Measurements from ENCODE around the gene CLASP2.

CLASP2 gene

GRCh38 chr3:33544126-33544525, 173.9 kb downstream of the CLASP2 start:
- ATAC-seq, result no peak
- TF ChIP-seq BACH2 (CRISPR knock-in tag; IDR thresholded peaks at IDR 0.05; ENCODE audit: borderline replicate concordance) (no peak), OSR1 (CRISPR knock-in tag; IDR thresholded peaks at IDR 0.05) (no peak), ZFP3 (CRISPR knock-in tag; IDR thresholded peaks at IDR 0.05) (no peak)

DNA sequence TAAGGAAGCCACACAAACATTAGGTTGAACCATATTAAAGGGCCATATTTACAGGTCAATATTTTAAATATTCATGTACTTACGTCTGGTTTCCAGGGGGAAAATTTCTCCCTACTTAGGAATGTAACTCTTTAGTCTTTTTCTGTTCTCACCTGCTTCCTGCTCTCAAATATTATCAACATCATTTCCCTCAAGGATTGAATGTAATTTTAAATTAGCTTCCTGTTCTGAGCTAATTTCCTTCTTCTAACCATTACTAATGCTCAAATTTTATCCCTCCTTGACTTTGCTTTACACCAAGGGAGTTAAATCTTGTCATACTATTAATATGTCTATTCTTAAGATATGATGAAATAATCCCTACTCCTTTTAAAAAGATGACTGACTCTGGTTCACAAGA, 174.5 kb downstream of the CLASP2 start:
- no peak for ATAC-seq

DNA sequence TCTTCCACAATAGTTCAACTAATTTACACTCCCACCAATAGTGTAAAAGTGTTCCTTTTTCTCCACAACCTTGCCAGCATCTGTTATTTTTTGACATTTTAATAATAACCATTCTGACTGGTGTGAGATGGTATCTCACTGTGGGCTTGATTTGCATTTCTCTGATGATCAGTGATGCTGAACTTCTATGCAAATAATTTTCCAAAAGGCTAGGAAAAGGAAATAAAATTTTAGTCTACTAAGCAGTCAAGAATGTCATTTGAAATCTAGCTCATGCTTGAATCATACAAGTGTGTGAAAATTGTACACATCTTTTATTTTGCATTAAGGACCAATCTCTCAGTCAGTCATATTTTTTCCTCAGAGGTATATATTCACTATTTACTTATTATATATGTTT, 176.1 kb downstream of the CLASP2 start:
- no peak for ATAC-seq
- TF ChIP-seq SNAI2 (CRISPR knock-in tag; IDR thresholded peaks at IDR 0.05), result no peak

More for the DNA sequence above, 174.5 kb downstream of the CLASP2 start:
- TF ChIP-seq BACH2 (CRISPR knock-in tag; IDR thresholded peaks at IDR 0.05; ENCODE audit: borderline replicate concordance) (no peak), ISL1 (CRISPR knock-in tag; IDR thresholded peaks at IDR 0.05) (no peak), PPARA (CRISPR knock-in tag; IDR thresholded peaks at IDR 0.05; ENCODE audit: borderline replicate concordance) (no peak)
- TF ChIP-seq, protein P1, sequence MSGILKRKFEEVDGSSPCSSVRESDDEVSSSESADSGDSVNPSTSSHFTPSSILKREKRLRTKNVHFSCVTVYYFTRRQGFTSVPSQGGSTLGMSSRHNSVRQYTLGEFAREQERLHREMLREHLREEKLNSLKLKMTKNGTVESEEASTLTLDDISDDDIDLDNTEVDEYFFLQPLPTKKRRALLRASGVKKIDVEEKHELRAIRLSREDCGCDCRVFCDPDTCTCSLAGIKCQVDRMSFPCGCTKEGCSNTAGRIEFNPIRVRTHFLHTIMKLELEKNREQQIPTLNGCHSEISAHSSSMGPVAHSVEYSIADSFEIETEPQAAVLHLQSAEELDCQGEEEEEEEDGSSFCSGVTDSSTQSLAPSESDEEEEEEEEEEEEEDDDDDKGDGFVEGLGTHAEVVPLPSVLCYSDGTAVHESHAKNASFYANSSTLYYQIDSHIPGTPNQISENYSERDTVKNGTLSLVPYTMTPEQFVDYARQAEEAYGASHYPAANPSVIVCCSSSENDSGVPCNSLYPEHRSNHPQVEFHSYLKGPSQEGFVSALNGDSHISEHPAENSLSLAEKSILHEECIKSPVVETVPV (CRISPR knock-in tag; IDR thresholded peaks at IDR 0.05), result no peak

DNA sequence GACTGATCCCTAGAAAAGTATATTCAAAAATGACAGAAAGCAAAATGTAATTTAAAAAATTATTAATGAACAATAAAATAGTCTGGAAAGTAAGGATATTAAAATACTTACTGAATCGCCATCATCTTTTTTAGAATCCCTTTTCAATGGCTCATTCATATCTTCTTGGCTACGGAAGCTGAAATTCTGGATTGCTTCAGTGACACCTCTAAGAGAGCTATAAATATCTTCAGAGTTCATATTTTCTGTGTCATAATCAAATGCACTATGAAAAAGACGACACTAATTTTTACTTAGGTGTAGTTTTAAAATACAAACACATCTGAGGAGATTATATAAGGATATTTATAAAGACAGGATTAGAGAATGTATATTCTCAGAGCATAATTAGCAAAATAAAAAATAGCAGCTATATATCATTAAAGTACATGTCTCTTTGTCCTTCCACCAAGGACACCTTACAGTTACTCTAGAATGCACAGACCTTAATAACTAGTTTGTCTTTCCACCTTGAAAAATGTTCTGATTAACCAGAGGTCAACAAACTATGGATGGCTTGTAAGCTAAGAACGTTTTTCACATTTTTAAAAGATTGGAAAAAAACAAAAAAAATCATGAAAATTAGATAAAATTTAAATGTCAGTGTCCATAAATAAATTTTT, 179.2 kb downstream of the CLASP2 start:
- no peak for ATAC-seq
- TF ChIP-seq PPARA (CRISPR knock-in tag; IDR thresholded peaks at IDR 0.05; ENCODE audit: borderline replicate concordance) (no peak), SNAI2 (CRISPR knock-in tag; IDR thresholded peaks at IDR 0.05) (no peak), ISL1 (CRISPR knock-in tag; IDR thresholded peaks at IDR 0.05) (no peak), TOX (CRISPR knock-in tag; IDR thresholded peaks at IDR 0.05; ENCODE audit: borderline replicate concordance) (no peak), ARNTL (CRISPR knock-in tag; IDR thresholded peaks at IDR 0.05; ENCODE audit: borderline replicate concordance, low read depth) (no peak)
- TF ChIP-seq, protein P1 (CRISPR knock-in tag; IDR thresholded peaks at IDR 0.05), result no peak
- TF ChIP-seq, protein P2, sequence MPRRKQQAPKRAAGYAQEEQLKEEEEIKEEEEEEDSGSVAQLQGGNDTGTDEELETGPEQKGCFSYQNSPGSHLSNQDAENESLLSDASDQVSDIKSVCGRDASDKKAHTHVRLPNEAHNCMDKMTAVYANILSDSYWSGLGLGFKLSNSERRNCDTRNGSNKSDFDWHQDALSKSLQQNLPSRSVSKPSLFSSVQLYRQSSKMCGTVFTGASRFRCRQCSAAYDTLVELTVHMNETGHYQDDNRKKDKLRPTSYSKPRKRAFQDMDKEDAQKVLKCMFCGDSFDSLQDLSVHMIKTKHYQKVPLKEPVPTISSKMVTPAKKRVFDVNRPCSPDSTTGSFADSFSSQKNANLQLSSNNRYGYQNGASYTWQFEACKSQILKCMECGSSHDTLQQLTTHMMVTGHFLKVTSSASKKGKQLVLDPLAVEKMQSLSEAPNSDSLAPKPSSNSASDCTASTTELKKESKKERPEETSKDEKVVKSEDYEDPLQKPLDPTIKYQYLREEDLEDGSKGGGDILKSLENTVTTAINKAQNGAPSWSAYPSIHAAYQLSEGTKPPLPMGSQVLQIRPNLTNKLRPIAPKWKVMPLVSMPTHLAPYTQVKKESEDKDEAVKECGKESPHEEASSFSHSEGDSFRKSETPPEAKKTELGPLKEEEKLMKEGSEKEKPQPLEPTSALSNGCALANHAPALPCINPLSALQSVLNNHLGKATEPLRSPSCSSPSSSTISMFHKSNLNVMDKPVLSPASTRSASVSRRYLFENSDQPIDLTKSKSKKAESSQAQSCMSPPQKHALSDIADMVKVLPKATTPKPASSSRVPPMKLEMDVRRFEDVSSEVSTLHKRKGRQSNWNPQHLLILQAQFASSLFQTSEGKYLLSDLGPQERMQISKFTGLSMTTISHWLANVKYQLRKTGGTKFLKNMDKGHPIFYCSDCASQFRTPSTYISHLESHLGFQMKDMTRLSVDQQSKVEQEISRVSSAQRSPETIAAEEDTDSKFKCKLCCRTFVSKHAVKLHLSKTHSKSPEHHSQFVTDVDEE (CRISPR knock-in tag; IDR thresholded peaks at IDR 0.05), result no peak
- TF ChIP-seq, protein P3, sequence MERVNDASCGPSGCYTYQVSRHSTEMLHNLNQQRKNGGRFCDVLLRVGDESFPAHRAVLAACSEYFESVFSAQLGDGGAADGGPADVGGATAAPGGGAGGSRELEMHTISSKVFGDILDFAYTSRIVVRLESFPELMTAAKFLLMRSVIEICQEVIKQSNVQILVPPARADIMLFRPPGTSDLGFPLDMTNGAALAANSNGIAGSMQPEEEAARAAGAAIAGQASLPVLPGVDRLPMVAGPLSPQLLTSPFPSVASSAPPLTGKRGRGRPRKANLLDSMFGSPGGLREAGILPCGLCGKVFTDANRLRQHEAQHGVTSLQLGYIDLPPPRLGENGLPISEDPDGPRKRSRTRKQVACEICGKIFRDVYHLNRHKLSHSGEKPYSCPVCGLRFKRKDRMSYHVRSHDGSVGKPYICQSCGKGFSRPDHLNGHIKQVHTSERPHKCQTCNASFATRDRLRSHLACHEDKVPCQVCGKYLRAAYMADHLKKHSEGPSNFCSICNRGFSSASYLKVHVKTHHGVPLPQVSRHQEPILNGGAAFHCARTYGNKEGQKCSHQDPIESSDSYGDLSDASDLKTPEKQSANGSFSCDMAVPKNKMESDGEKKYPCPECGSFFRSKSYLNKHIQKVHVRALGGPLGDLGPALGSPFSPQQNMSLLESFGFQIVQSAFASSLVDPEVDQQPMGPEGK (CRISPR knock-in tag; IDR thresholded peaks at IDR 0.05; ENCODE audit: borderline replicate concordance), result no peak

DNA sequence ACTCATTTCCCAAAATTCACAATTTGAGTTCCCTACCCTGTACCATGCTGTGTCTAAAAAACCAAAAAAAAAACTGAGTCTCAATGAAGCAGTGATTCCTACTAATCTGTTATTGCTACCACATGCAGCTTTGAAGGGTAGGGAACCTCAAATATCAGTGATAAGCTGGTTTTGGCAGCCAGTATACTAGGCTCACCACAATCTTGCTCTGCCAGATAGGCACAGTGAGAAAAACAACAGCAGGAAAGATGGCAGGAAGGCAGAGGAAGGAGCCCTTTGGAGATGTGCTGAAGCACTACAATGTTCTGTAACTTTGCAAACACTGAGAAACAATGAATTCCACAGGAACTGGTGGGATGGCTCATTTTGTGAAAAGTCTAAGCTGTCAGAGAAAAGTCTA, 180.9 kb downstream of the CLASP2 start:
- TF ChIP-seq ARNTL (CRISPR knock-in tag; IDR thresholded peaks at IDR 0.05; ENCODE audit: borderline replicate concordance, low read depth) (no peak), ISL1 (CRISPR knock-in tag; IDR thresholded peaks at IDR 0.05) (no peak), PPARA (CRISPR knock-in tag; IDR thresholded peaks at IDR 0.05; ENCODE audit: borderline replicate concordance) (no peak), ZC3H10 (CRISPR knock-in tag; IDR thresholded peaks at IDR 0.05) (no peak), ZNF565 (CRISPR knock-in tag; conservative IDR thresholded peaks at IDR 0.05; ENCODE audit: low read depth) (no peak), TOX (CRISPR knock-in tag; IDR thresholded peaks at IDR 0.05; ENCODE audit: borderline replicate concordance) (no peak), ZFP30 (CRISPR knock-in tag; IDR thresholded peaks at IDR 0.05) (no peak), BACH2 (CRISPR knock-in tag; IDR thresholded peaks at IDR 0.05; ENCODE audit: borderline replicate concordance) (no peak), CREB5 (CRISPR knock-in tag; IDR thresholded peaks at IDR 0.05; ENCODE audit: low read depth) (no peak), ESRRG (CRISPR knock-in tag; IDR thresholded peaks at IDR 0.05) (no peak), RARB (CRISPR knock-in tag; IDR thresholded peaks at IDR 0.05) (no peak), CSDC2 (CRISPR knock-in tag; IDR thresholded peaks at IDR 0.05) (no peak), OSR1 (CRISPR knock-in tag; IDR thresholded peaks at IDR 0.05) (no peak), SNAI2 (CRISPR knock-in tag; IDR thresholded peaks at IDR 0.05) (no peak)
- TF ChIP-seq, protein P4, sequence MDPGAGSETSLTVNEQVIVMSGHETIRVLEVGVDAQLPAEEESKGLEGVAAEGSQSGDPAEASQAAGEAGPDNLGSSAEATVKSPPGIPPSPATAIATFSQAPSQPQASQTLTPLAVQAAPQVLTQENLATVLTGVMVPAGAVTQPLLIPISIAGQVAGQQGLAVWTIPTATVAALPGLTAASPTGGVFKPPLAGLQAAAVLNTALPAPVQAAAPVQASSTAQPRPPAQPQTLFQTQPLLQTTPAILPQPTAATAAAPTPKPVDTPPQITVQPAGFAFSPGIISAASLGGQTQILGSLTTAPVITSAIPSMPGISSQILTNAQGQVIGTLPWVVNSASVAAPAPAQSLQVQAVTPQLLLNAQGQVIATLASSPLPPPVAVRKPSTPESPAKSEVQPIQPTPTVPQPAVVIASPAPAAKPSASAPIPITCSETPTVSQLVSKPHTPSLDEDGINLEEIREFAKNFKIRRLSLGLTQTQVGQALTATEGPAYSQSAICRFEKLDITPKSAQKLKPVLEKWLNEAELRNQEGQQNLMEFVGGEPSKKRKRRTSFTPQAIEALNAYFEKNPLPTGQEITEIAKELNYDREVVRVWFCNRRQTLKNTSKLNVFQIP (CRISPR knock-in tag; IDR thresholded peaks at IDR 0.05; ENCODE audit: borderline replicate concordance, low read depth), result no peak
- TF ChIP-seq, protein P1 (CRISPR knock-in tag; IDR thresholded peaks at IDR 0.05), result no peak
- no peak for ATAC-seq

All from SK-N-SH treated with all-trans-retinoic acid at 6 μM for 48 hours (cell line).